Measurements from ENCODE around the gene CDC45.
"Not testable (repeated sequence)": the region's sequence is repeated elsewhere in the genome, so short reads cannot be mapped to it uniquely, and the experiment has no call there.

Gene CDC45

DNA sequence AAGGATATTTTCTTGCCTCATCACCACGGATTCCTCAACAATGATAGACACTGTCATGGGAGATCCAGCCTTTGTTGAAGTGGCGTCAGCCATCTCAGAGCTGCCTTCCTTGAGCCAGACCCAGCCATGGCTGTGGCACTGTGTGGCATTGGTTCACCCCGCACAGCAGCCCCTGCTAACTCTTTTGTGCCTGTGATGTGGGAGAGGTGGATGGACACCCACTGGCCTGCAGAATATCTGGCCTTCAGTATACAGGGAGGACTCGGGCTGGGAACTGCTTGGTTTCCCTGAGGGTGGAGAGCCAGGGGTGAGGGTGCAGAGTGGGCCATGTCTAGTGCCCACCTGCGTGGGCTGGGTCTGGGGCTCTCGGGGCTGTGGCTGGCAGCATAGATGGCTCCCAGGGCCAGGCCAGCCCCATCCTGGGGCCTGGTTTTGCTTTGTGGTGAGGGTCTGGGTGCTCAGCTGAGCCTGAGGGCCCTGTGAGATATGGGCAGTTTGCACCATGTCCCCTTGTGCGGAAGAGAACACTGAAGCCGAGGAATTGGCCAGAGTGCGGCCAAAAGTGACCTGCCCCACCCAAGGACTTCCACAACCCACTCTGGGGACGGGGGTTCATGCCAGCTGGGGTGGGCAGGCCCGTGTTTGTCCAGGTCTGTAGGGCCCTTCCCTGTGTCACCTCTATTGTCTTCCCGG, 38.3 kb downstream of the CDC45 start:
- DNase-seq, result no peak

- no peak for DNase-seq
Observed at GRCh38 chr22:19518635-19519034, 38.9 kb downstream of the CDC45 start.

DNA sequence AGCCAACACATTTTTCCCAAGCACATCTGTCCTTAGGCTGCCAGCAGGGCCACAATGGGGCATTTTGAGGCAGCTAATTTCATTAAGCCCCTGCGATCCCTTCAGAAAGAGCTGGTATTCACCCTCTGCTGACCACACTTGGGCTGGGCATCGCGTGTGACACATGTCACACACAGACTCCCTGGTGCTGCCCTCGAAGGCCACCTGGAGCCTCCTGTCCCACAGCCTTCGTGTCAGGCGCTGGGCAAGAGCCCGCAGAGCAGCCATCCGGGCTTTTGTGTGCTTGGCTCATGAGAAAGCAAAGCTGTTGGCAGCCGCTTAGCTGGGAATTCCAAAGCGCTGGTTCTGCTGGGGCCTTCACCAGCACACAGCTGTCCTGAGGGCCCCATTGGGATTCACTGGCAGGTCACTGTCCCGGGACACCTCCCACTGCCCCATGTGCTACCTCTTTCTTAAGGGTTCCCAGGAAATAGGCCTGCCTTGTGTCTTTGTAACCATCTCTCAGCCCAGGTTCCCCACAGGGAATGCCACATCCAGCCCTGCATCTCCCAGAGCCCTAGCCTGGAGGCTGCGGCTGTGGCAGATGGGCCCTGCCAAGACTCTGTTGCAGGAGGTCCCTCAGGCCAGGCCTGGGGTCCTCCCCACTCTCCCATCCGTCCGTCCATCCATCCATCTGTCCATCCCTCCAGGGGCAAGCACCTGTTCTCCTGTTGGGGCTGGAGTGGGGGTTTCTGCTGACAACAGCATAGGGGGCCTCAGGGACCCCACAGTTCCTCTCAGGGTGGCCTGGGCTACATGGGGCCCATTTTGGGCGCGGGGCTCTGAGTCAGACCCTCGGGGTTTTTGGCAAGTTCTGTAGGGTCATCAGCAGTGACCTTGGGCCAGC, 39.6 kb downstream of the CDC45 start:
- DNase-seq, result no peak

DNA sequence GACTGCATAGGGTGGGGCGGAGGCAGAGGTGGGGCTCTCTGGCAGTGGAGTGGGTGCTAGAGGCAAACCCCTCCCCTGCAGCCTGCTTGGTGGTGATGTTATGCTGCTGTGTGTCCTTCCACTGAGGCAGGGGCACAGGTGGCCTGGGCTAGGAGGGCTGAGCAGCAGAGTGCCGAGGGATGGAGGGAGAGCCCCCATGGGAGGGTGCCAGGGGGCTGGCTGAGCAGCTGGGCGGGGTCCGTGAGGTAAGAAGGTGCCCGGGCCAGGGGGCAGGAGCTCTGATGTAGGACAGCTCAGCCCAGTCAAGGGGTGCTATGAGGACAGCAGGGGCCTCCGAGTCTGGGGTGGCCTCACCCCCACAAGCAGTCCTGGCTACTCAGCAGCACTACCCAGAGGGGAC, 40.3 kb downstream of the CDC45 start:
- DNase-seq, result no peak

- no peak for DNase-seq
Observed at GRCh38 chr22:19520566-19521305, 41.0 kb downstream of the CDC45 start.

DNA sequence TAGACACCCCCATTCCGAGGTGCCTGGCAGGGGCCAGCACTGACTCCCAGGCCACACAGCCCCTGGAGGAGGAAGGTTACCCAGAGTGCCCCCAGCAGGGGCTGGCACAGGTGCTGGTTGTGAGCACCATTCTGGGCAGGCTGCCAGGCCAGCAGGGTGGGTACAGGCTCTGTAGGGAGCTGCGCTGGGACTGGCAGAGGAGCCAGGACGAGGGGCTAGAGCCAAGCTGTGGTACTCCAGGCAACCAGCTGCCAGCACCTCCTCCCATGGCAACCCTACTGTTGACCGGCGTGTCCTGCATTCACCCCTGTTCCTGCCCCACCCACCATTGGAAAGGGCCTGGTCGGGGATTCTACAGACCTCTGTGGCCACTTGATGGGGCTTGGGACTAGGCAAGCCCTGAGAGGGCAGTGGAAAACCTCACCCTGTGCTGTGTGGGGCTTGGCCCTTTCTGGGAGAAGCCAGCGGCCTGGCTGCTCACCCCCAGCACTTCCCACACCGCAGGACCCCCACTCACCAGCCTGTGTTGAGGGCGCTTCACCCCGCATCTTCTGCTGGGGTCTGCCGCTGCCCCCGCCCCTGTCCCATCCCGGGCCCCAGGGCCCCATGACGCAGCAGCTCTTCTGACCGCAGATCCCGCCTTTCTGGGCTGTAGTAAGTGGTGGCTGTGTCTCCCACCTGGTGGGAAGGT, 42.6 kb downstream of the CDC45 start:
- DNase-seq, result no peak

DNA sequence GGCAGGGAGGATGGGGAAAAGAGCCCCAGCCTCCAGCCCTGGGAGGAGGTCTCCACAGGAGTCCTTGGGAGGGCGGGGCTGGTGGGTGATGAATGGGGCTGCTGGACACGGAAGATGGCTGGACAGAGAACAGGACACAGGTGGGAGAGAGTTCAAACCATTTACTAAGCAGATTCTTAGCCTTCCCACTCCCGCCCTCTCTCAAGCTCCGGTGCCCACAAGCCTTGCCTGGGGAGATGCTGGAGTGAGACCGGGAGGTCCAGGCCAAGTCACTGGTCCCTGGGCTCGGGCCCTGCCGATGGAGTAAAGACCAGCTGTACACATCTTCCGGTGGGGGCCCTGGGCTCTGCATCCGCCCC, 43.1 kb downstream of the CDC45 start:
- no peak for DNase-seq

DNA sequence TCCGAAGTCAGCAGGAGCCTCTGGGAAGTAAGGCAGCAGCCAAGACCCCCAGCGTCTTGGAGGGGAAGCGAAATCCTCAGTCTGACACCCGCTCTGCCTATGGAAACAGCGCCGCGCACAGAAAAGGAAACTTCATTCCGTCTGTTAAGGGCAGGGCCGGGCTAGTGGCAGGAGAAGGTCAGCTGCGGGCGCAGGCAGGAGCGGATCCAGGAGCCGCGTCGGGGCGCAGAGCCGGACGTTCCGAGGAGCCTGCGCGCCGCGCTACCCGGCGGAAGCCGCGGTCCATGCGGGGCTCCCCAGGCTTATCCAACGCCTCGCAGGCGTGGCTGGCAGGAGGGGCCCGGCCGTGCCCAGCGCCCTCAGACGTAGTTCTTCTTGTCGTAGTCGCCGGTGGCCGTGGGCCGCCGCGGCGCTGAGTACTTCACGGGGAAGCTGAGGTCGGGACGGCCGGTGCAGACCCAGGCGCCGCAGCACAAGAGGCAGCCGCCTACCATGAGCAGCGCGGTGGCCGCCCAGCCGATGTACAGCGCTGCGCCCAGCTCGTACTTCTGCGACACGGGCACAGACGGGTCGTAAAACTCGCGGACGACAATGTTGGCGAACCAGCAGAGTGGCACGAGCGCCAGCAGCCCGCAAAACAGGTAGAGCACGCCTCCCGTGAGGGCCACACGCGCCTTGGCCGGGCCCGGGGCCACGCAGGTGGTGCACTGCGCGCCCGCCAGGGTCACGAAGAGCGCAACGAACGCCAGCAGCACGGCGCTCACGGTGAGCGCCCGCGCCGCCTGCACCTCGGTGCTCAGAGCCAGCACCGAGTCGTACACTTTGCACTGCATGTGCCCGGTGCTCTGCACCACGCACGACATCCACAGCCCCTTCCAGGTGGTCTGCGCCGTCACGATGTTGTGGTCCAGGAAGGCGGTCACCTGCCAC, 43.8 kb downstream of the CDC45 start:
- peak; percentile 32 for DNase-seq

DNA sequence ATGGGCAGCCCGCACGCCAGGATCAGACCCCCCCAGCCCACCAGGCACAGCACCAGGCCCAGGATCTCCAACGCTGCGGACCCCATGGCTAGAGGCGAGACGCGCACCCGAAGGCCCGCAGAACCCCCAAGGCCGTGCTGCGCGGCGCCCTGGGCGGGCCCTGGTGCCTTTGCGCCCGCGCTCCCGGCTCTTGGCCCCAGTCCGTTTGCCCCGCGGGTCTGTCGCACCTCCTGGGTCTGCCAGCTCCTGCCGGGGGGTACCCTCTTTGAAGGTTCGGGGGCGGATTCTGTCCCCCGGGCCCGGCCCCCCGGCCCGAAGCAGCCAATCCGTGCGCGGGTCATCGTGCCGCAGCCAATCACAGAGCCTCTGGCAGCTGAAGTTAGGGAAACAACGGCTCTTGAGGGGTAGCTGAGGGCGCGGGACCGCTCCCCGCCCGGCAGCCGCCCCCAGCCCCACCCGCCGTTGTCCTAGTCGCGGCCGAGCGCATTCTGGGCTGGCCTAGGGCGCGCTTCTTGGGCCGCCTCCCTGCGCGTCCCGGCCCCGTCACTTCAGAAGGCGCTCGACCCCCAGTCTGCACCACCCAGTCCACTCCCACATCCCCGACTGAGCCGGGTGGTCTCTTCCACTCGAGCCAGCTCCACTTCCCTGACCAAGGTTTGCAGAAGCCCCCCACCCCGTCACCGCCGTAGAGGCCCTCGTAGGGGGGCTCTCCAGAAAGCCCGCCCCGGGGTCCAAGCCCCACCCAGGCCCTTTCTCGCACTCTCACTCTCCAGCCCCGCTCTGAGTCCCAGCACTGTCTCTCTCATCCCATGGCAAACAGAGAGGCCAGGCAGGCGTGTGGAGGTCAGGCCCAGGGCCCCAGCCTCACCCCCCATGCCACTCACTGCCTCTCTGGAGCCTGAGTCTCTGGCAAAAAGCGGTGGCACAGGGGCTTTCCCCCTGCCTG, 44.7 kb downstream of the CDC45 start, which contains the start of gene CLDN5:
TSS of gene CLDN5 (minus strand) at position 241 of the 946 bp plus-strand sequence. CDS start at position 86, 155 bp downstream.
- DNase-seq, result peak; percentile 30

GRCh38 chr22:19525116-19525660, 45.5 kb downstream of the CDC45 start:
- DNase-seq, result no peak

- DNase-seq, result no peak
Observed at GRCh38 chr22:19525666-19526065, 45.9 kb downstream of the CDC45 start.

DNA sequence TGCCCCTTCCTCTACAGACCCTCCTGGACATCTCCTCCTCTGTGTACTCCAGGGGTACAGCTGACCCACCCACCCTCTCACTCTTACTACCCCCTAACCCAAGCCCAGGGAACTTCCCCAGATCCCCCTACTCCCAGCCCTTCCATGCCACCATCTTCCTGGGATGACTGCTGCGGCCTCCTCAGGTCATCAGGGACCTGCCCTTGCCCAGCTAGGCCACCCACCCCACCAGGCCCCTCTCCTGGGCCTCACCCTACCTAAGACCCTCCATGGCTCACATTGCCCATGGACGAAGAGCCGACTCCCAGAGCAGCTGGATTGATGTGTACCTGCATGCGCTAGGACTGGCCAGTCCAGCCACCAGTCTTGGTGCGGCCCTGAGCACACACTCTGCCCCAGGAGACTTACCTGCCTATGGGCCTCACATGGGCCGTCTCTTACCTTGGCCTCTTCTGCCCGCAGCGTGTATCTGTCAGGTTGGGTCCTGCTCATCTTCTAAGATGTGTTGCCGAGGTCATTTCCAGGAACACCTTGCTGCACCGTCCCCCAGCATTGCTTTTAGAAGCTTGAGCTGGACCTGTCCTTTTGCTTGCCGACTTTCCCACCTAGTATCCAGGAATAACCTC, 46.5 kb downstream of the CDC45 start:
- no peak for DNase-seq

DNA sequence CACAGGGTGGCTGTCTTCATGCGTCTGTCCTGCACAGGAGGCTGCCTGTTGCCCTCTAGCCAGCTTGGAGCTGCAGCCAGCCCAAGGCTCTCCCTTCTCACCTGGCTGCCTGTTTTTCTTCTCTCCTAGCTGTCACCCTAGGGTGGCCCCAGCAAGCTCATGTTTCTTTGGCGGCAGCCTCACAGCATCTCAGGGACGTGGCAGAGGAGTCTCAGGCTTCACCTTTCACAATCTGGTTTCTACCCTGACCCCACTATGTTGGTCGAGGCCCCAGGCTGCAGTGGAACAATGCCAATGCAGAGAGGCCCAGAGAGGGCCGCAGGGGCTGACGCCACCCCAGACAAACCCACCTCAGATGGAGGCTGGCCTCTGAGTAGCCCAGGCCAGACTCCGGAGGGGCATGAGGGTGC, 47.0 kb downstream of the CDC45 start:
- DNase-seq, result no peak

- no peak for DNase-seq
Observed at GRCh38 chr22:19527321-19527721, 47.6 kb downstream of the CDC45 start.

DNA sequence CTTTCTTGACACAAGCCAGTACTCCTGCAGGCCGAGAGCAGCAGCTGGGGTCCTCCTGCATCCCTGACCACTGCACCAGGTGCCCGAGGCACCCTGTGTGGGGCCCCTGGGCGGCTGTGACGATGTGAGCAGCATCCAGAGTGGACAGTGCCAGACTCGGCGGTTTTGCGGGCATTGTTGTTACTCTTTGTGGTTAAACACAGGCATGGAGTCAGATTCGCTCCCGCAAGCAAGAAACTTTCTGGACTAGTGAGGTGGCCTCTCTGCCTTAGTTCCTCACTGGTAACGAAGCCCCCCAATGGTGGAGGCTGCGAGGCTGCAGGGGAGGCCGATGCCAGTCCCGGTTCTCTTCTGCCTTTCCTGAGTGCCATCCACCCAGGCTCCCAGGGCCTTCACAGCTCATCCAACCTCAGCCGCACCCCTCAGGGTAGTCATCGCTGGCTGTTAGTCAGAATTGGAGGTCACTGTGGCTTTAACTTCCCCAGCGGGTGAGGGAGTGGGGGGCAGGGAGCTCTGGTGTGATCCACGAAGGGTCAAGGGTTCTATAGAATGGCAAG, 48.2 kb downstream of the CDC45 start:
- no peak for DNase-seq

GRCh38 chr22:19529811-19530210, 50.1 kb downstream of the CDC45 start:
- DNase-seq, result no peak

- no peak for DNase-seq
Observed at GRCh38 chr22:19530751-19531150, 51.0 kb downstream of the CDC45 start.

DNA sequence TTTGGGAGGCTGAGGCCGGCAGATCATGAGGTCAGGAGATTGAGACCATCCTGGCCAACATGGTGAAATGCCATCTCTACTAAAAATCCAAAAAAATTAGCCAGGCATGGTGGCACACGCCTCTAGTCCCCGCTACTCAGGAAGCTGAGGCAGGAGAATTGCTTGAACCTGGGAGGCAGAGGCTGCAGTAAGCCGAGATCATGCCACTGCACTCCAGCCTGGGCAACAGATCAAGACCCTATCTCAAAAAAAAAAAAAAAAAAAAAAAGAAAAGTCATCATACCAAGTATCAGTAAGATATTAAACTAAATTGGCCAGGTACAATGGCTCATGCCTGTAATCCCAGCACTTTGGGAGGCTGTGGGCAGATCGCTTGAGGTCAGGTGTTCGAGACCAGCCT, 51.6 kb downstream of the CDC45 start:
- DNase-seq, result not testable (repeated sequence)

DNA sequence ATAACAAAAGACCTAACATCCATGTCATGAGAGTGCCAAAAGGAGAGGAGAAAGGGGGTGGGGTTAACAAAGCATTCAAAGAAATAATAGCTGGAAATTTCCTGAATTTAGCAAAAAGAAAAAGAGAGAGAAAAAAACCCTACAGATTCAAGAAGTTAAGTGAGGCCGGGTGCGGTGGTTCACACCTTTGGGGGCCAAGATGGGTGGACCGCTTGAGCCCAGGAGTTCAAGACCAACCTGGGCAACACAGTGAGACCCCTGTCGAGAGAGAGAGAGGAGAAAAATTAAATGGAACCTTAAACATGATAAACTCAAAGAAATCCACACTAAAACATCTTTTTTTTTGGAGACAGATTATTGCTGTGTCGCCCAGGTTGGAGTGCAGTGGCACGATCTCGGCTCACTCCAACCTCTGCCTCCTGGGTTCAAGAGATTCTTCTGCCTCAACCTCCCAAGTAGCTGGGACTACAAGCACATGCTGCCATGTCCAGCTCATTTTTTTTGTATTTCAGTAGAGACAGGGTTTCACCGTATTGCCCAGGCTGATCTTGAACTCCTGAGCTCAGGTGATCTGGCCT, 53.4 kb downstream of the CDC45 start:
- no peak for DNase-seq
